HG03045 (cell line): ENCODE measurements around the gene DDX1.
"Not testable (repeated sequence)": the region's sequence is repeated elsewhere in the genome, so short reads cannot be mapped to it uniquely, and the experiment has no call there.

Experiments
- ATAC-seq: cut with Tn5 transposase; IDR thresholded peaks from one replicate; pipeline ENCODE4 v1.9.1; 2021; ENCODE audit warnings: mild to moderate bottlenecking, moderate library complexity; ENCODE audit not compliant: unreplicated experiment

Gene DDX1

GRCh38 chr2:15594291-15595256, 2.9 kb downstream of the DDX1 start:
- ATAC-seq: no peak

GRCh38 chr2:15595342-15595905, 3.8 kb downstream of the DDX1 start:
- ATAC-seq: no peak

- ATAC-seq: no peak
Observed at GRCh38 chr2:15595936-15596335, 4.3 kb downstream of the DDX1 start.

- ATAC-seq: no peak
Observed at GRCh38 chr2:15596350-15596749, 4.7 kb downstream of the DDX1 start.

GRCh38 chr2:15596968-15597367, 5.3 kb downstream of the DDX1 start:
- no peak for ATAC-seq

- no peak for ATAC-seq
Observed at GRCh38 chr2:15599994-15600393, 8.3 kb downstream of the DDX1 start.

- ATAC-seq: no peak
Observed at GRCh38 chr2:15601681-15602080, 10.0 kb downstream of the DDX1 start.

GRCh38 chr2:15602393-15602792, 10.7 kb downstream of the DDX1 start:
- ATAC-seq: no peak

- ATAC-seq: no peak
Observed at GRCh38 chr2:15603044-15603765, 11.5 kb downstream of the DDX1 start.

GRCh38 chr2:15603948-15604347, 12.3 kb downstream of the DDX1 start:
- no peak for ATAC-seq

GRCh38 chr2:15605721-15606120, 14.1 kb downstream of the DDX1 start:
- ATAC-seq: no peak

- no peak for ATAC-seq
Observed at GRCh38 chr2:15606481-15607441, 15.1 kb downstream of the DDX1 start.

- ATAC-seq: no peak
Observed at GRCh38 chr2:15607709-15608391, 16.2 kb downstream of the DDX1 start.

GRCh38 chr2:15608392-15608761, 16.7 kb downstream of the DDX1 start:
- ATAC-seq: no peak

- no peak for ATAC-seq
Observed at GRCh38 chr2:15609341-15610042, 17.8 kb downstream of the DDX1 start.

GRCh38 chr2:15610430-15610952, 18.8 kb downstream of the DDX1 start:
- no peak for ATAC-seq

- not testable (repeated sequence) for ATAC-seq
Observed at GRCh38 chr2:15612101-15612500, 20.4 kb downstream of the DDX1 start.

- no peak for ATAC-seq
Observed at GRCh38 chr2:15613736-15614429, 22.2 kb downstream of the DDX1 start.
